GM19023 (cell line): Measurements from ENCODE around the gene CYLD.

Source experiments
- ATAC-seq: cut with Tn5 transposase; IDR thresholded peaks from one replicate; pipeline ENCODE4 v1.9.1; 2021; ENCODE audit warnings: mild to moderate bottlenecking, moderate library complexity; ENCODE audit not compliant: unreplicated experiment

CYLD gene

DNA sequence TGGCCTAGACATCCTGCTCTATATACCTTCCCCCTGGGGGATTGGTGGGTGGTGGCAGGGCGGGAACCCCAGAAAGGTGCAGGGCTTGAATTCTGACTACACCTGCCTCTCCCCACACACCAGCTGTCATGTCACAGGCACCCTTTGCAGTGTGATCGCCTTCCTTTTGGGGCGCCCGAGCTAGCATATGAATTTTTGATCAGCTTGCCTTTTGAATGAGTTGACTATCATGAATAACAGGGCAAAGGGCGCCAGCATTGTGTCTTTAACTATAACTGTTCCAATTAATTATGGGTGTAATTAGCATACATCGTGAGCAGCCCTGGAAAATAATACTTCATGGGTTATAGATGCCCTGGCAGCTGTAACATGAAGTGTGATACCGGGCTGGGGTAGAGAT, 72.7 kb downstream of the CYLD start:
- no peak for ATAC-seq

DNA sequence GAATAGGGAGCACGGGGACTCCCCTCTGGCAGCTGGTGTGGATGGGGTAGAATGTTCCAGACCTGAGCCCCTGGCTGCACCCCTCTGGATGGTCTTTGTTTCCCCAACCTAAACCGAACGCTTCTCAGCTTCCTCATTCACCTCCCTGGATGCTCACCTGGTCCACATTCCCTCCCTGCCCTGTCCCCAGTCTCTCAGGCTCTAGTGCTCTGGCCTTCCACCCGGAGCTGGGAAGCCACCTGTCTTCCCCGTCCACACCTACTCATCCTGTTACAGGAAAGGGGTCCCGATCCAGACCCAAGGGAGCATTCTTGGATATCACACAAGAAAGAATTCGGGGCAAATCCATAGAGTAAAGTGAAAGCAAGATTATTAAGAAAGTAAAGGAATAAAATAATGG, 73.5 kb downstream of the CYLD start:
- no peak for ATAC-seq

DNA sequence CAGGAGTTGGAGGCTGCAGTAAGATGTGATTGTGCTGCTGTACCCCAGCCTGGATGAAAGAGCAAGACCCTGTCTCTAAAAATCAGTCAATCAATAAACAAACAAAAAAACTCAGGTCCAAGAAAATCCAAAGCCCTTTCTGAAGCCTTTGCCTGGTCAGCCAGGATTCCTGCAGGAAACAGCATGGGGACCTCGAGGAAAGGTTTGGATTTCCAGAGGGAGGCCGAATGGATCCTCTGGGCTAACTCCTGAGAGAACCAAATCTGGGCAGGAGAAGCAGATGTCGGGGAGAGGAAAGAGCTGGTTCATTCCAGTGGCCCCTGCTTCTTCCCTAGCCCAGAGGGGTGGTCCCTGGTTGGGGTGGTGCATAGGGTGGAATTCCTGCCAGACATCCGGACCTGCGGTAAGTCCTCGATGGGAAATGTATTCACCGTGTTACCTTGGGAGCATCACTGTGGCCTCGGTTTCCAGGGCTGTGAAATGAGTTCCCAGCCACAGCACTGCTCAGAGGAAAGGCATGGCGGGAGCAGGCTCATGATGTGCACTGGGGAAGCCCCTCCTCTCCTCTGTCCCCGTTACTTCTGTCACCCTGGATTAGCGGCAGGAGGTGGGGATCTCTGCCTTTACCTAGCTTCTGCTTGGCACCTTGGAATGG, 75.1 kb downstream of the CYLD start:
- ATAC-seq: no peak

DNA sequence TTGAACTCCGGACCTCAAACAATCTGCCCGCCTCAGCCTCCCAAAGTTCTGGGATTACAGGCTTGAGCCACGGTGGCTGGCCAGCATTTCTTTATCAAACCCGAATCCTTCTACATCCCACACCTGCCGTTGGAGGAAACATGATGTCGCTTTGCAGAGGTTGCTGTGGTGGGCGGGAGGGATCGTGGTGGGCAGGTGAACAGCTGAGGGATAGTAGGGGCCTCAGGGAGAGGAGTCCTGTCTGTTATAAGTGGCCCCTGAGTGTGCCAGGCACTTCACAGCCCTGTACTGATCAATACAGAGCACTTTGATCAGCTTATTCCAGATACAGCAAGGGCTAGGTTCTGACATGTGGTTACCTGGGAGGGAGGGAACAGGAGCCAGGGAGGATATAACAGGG, 76.5 kb downstream of the CYLD start:
- ATAC-seq: no peak

DNA sequence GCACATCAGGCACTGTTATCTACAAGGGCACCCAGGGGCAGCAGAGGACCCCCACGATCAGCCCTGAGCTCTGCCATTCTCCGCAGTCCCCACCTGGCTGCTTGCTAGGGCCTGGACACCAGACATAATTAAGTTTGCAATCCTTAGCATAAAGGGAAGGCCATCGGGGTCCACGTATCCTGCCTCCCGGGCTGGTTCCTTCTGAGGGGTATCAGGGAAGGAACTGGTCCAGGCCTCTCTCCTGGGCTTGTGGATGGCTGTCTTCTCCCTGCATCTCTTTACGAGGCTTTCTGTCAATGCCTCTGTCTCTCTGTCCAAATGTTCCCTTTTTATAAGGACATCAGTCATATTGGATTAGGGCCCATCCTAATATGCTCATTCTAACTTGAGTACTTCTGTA, 77.8 kb downstream of the CYLD start:
- ATAC-seq: no peak

DNA sequence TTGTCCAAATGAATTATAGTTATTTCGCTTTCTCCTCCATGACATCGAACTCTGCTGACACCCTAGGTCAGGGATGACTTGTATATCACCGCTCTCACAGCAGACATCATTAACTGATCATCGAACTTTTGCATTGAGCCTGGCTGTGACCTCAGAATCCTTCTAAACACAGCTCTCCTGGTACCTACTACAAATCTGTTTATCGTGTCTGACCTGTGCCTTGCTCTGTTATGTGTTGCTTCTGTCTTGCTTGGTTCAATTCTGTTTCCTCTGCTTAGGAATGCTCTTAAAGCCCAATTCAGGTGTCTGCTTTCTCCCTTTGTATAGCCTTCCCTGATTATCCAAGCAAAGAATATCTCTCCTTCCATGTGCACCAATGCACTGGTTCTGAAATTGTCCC, 78.3 kb downstream of the CYLD start:
- no peak for ATAC-seq

DNA sequence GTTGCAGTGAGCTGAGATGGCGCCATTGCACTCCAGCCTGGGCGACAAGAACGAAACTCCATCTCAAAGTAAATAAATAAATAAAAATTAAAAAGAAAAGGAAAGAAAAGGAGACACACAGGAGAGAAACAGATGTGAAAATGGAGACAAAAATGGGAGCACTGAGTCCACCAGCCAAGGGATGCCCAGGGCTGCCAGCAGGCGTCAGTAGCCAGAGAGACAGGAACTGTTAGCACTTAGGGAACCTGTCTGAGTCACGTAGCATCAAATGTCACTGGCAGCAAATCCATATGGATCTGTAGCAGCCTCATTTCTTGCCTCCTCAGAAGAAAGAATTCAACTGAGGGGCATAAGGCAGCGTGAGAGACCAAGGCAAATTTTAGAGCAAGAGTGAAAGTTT, 79.7 kb downstream of the CYLD start:
- no peak for ATAC-seq

DNA sequence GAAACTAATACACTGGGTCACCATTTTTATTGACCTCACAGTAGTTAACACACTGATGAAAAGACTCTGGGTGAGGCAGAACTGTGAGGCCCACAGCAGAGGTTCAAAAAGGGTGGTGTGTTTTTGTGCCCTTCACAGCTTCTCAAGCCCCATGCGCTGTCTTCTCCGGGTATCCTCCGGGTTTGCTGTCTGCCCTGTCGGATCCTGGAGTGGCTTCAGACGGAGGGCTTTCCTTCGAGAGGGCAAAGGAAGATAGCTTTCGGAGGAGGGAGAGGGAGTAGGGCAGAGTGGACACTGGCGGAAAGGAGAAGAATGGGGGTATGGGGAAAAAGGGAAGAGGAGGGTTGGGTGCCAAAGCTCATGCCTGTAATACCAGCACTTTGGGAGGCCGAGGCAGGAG, 80.8 kb downstream of the CYLD start:
- ATAC-seq: no peak

DNA sequence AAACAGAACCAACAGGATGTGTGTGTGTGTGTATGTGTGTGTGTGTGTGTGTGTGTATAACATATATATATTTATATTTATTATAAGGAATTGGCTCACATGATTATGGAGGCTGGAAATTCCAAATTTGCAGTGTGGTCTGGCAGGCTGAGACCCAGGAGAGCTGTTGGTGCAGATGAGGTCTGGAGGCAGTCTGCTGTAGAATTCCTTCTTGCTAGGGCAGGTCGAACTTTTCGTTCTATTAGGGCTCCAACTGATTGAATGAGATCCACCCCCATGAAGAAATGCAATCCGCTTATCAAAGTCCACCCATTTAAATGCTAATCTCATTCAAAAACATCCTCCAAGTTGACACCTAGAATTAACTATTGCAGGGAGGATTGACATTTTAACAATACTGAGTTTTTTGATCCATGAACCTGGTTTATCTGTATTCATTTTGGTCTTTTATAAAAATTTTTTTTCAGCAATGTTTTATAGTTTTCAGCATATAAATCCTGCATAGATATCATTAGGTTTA, 85.0 kb downstream of the CYLD start:
- ATAC-seq: no peak

DNA sequence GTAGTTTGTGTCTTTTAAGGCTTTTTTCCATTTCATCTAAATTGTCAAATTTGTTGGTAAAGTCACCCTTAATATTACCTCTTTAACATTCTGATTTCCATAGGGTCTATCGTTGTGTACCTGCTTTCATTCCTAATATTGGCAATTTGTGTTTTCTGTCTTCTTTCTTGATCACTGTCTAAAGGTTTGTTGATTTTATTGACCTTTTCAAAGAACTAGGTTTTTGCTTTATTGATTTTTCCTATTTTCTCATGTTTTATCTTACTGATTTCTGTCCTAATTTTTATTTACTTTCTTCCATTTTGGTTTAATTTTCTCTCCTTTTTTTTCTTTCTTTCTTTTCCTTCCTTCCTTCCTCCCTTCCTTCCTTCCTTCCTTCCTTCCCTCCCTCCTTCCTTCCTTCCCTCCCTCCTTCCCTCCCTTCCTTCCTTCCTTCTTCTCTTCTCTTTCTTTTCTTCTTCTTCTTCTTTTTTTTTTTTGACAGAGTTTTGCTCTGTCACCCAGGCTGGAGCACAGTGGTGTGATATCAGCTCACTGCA, 86.3 kb downstream of the CYLD start:
- no peak for ATAC-seq

DNA sequence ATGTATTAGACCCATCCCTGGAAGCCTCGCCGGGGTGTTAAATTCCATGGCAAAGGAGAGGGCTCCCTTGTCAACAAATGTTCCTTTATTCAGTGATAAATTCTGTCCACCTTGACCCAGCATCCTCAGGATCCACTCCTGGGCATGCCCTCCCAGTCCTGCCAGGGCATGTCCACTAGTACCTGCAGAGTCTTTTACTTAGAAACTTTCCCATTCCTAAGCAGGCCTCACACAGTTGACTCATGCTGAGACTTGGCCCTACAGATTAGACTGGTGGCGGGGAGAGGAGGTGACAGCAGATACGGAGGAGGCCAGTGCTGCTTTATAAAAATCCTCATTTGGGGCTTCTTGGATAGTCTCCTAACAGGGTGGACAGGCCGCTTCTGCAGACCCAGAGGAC, 88.8 kb downstream of the CYLD start:
- no peak for ATAC-seq

DNA sequence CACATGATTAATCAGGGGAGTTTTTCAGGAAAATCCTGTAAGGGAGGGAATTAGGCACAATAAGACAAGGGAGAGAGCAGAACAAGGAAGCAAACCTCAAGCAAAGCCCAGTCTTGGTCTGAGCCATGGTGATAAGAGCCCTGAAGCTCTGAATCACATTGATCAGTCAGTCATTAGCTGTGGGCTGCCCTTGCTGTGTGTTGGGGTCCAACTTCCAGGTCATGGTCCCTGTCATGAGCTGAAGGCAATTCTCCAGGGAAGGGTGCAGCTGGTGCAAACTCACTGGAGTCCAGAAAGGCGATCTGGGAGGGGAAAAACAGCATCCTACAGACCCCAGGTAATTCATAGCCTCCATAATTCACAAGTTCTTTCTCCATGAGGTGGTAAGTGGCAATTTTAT, 89.9 kb downstream of the CYLD start:
- no peak for ATAC-seq

DNA sequence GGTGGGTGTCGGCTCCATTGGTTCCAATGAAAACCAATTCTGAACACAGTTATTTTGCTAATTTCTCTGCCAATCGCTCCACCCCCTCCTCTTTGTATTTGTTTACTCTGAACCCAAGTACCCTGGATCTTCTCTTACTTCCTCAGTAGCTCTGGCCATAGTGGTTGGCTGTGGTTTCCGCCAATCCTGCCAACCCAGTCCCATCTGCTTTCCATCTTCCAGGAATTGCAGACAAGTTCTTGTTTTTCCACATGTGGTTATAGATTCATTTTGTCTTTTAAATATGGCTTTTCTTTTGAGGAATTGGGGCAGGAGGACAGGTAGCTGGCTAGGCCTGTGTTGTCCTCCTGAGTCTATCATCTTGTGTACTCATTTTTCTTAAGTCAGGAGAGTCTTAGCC, 92.0 kb downstream of the CYLD start:
- no peak for ATAC-seq

DNA sequence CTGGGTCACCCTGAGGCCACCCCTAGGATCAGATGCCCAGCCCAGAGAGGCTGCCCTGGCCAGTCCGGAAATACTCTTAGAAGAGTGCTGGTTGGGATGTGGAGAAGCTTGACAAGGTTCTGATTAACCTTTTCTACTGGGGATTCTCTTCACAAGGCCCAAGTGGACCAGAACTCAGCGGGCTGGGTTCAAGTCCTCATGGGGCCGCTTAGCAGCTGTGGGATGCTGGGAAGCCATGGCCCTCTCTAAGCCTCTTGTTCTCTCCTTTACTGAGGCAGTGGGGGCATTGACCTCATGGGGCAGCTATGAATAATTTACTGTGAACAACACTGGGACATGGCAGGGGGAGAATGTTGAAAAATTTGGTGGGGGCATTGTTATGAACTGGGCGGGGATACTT, 92.8 kb downstream of the CYLD start:
- ATAC-seq: no peak

DNA sequence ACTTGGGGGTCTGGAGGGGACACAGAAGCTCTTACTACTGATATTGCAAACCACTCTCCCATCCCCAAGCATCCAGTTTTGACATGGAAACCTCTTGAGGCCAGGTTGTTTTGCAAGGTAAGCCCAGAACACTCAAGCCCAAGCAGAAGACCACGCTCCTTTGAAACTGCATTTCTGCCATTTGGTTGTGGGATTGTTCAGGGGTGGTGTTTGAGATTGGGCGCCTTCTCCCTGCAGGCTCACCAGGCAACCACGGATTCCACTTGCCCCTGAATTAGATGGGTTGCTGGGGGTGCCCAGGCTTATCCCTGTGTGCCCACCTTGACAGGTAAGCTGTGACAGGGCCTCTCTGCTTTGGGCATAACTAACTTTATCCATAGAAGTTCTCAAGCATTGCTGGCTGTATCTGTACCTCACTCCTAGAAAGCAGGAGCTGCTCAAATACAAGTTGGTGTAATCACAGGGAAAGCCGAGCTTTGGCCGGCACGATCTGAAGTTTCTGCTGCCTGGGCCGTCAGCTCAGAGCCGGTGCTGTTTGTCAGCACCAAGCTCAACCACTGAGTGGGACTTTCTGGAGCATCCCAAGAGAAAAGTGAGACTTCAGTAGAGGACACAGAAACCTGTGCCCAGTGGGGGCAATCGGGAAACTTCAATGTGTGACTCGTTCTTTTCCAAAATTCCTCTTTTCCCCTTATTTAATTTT, 93.6 kb downstream of the CYLD start:
- no peak for ATAC-seq

DNA sequence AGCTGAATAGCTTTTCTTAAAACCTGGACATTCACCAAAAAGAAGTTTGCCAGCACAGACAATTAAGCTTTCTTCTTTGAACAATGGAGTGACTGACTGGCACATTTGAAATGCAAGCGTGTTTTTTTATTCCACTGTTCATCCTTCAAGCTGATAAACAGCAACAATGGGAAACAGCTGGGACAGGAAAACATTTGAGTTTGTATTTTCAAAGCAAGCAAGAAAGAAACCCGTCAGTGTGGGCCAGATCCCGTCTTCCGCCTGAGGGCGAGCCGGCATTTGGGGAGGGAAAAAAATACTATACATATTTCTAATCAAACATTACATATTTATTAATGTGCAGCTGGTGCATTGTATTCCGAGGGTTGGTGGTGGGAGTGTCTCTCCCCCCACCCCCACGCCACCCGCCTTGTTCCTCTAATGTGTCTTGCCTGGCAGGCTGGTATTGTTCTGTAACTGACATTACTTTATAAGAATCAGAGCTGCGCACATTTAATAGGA, 94.3 kb downstream of the CYLD start:
- no peak for ATAC-seq

DNA sequence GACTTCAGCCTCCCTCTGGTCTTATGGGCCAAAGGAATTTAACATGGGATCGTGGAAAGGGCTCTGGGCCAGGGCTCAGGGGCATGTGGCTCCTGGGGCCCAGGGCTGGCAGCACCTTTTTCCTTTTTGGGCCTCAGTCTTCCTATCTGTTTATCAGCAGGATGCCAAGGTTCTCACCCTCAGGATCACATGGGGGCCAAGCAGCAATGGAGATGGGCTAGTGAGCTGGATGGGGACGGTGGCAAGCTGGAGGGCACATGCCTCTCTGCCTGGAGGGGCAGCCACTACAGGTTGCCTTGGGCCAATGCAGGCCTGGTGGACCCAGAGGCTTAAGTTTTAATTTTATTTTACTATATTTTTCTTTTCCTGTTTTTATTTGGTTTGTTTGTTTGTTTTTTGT, 95.4 kb downstream of the CYLD start:
- no peak for ATAC-seq

DNA sequence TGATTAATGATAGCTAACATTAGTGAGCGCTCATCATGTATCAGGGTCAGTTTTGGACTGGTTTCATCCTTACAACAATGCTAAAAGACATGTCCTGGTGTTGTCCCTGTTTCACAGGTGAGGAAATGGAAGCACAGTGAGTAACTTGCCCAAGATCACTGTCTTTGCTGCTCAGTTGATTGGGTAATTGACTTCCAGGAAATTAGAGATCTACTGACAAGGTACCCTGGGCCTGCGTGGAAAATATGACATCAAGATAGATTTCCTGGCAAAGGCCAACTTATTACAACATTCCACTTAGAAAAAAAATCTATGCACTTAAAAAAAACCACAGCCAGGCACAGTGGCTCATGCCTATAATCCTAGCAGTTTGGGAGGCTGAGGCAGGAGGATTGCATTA, 96.3 kb downstream of the CYLD start:
- ATAC-seq: no peak

DNA sequence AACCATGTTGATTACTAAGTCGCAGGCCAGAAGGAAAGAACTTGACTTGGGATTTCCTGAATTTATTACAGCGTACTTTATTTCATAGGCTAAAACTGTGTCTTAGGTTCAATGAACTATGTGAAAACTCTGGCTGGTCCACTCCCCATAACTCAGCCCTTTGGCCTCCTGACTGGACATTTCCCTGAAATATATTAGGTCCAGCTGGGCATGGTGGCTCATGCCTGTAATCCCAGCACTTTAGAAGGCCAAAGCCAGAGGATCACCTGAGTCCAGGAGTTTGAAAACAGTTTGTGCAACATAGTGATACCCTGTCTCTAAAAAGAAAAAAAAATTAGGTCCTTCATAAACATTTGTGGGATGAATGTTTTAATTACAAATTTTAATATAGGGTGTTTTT, 97.0 kb downstream of the CYLD start:
- ATAC-seq: no peak

DNA sequence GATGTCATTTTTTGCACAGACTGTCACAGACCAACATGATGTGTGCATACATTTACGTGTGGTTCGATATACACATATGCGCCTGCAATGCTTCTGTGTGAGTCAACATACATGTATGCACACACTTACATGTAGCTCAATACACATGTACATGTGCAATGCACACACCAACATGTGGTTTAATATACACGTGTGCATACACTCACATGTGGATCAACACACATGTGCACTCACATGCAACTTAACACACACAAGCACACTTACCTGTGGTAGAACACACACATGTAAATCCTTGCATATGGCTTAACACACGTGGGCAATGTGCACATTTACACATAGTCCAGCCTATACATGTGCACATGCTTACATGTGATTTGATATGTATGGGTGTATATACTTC, 97.5 kb downstream of the CYLD start:
- ATAC-seq: no peak

DNA sequence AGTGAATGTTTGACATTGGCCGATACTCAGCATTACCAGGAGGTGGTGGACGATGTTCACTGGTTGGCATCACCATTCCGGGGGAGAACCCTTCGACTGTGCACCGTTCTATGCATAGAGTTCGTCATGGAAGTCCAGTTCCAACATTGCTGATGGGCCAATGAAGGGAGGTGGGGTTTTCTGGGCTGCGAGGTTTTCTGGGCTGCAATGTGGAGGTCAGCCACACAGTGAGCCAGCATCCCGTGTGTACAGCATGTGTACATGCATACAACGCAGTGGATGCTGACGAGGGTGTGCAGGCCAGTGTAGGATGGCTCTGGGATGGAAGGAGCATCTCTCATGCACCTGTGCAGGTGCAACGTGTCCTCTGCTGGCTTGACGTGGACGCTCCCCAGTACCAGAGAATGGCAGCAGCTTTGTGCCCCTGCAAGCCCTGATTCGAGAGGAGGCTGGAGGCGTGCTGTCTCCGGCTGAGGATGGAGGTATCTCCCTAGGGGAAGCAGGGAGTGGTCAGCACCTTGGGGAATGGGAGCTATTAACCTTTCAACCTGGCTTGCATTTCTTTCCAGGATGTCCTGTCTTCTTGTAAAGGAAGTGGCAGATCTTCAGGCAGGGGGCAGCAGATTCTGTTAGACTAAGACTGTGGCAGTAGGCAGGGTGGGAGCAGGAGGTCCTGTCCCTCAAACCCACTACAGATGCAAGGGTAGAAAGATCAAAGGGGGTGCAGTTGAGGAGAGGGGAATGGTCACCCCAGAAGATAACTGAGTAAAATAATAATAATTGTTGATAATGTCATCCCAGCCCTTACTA, 98.2 kb downstream of the CYLD start:
- no peak for ATAC-seq
